AML-193 (cell line): ENCODE data around the gene LDLRAD4.

Source experiments
- DNase-seq, 2 experiments: peaks; one replicate each; lab custom pipeline; 2025; lab: John Stamatoyannopoulos, UW

The LDLRAD4 gene

DNA sequence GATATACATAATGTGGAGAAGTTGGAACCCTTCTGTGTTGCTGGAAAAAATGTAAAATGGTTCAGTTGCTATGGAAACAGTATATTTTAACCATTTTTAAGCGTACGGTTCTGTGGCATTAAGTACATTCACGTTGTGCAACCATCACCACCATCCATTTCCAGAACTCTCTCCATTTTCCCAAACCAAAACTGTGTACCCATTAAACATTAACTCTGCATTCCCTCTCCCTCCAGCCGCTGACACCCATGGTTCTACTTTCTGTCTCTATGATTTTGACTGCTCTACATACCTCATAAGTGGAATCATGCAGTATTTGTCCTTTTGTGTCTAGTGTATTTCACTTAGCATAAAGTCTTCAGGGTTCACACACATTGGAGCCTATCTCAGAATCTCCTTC lies 67.3 kb downstream of the LDLRAD4 start:
- no peak for DNase-seq

GRCh38 chr18:13286456-13287125 lies 68.0 kb downstream of the LDLRAD4 start:
- no peak for DNase-seq

- DNase-seq = no peak
Observed at GRCh38 chr18:13287372-13287771, 68.8 kb downstream of the LDLRAD4 start.

DNA sequence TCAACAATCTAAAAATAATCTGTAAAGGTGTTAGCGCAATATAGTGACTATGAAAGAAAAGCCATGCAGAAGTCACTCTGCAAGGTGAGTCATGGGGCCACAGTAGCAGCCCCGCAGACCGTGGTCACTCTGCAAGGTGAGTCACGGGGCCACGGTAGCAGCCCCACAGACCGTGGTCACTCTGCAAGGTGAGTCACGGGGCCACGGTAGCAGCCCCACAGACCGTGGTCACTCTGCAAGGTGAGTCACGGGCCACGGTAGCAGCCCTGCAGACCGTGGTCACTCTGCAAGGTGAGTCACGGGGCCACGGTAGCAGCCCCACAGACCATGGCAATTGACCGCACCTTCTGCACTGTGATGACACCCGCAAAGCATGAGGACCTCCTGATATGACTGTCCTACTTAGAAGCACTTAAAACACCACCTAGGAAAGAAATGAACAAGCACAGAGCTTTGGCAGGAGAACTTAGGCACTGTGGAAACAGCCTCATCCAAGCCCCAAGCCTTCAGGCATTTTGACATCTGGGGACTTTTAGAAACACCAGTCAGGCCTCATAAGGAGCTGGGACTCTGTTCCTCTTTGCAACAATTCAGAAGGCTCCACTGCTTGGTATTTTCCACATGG lies 70.1 kb downstream of the LDLRAD4 start:
- no peak for DNase-seq

GRCh38 chr18:13289481-13290205 lies 71.1 kb downstream of the LDLRAD4 start:
- DNase-seq = no peak

- DNase-seq = no peak
Observed at GRCh38 chr18:13290856-13291271, 72.3 kb downstream of the LDLRAD4 start.

DNA sequence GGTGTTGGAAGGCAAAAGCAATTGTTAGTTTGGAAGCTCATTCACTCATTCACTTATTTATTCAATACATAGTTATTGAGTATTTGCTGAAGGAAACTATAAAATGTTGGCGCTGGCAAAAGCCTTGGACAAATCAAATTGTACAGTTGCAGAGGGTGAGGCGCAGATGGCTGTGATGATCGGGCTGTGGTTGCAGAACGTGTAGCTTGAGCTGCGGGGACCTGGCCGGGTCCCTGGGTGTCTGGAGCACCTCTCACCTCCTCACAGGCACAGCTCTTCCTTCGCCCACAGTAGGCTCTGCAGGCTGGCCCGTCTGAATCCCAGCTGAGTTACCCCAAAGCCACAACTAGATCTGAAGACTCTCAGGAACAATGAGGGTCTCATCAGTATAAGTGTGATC lies 72.7 kb downstream of the LDLRAD4 start:
- DNase-seq = no peak

DNA sequence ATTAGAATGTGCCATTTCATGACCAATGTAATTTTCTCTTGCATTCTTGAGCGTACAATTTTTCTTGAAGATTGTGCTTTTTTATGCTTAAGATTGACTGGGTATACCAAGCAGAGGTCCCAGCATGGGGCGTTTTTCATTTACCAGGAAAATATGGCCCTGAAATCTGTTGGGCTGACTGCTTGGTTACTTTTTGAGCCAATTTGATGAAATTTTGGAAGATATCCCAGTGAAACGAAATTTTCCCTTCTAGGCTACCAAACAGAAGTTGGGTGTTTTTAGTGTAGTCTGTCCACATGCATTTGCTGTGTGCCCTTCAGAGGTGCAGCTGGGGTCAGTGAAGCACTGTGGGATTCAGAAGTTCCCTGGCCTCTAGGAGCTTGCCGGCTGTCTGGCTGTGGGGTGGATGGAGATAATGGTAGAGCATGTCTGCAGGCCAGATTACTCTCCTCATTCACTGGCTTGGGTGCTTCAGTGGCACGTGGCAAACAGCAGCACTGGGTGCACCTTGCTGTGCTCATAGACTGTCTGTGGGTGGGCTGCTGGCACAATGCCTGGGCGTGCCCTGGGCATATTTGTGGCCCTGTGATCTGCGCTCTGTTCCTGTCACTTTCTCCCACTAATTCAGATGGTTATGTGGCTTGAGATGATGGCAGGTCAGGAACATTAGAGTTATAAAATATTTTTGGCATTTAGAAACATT lies 73.3 kb downstream of the LDLRAD4 start:
- no peak for DNase-seq

DNA sequence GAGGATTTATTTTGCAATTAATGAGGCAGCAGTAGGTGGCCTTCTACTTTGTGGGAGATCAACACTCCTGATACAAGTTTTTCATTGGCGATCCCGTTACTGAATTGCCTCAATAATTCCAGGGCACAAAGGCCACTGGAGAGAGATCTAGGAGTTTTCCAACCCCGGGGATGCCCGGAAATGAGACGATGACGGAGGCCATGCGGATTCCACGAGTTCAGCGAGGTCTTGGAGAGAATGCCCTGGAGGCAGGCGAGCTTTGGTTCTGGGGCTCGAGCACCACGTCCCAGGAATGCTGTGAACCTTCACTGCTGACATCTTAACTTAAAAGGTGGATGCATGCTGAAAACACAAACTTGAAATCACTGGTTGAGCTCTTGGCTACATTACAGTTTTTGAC lies 74.2 kb downstream of the LDLRAD4 start:
- DNase-seq = no peak

- no peak for DNase-seq
Observed at GRCh38 chr18:13294309-13294708, 75.7 kb downstream of the LDLRAD4 start.

DNA sequence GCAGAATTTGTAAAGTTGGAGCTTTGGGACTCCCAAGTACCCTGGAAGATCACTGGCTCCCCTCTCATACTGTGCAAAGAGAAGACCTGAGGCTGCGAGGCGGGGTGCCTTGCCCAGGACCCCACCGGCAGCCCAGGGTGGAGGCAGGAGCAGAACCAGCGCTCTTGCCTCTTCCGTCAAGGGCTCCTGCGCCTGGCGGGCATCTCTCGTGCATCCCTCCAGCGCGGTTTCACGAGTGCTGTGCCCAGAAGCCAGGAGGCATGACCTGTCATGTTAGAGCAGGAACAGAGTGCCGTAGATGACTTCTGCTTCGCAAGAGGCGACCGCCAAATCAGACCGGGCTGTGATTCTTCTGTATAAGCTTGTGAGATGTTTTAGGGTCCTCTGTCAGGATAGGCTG lies 77.3 kb downstream of the LDLRAD4 start:
- no peak for DNase-seq

GRCh38 chr18:13296867-13297574 lies 78.5 kb downstream of the LDLRAD4 start:
- DNase-seq = no peak

DNA sequence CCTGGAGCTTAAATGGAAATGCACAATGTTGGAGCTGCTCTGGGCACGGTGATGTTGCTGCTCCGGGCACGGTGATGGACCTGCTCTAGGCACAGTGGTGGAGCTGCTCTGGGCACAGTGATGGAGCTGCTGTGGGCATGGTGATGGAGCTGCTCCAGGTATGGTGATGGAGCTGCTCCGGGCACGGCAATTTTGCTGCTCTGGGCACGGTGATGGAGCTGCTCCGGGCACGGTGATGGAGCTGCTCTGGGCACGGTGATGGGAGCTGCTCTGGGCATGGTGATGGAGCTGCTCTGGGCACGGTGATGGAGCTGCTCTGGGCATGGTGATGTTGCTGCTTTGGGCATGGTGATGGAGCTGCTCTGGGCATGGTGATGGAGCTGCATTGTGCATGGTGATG lies 79.7 kb downstream of the LDLRAD4 start:
- DNase-seq = no peak

DNA sequence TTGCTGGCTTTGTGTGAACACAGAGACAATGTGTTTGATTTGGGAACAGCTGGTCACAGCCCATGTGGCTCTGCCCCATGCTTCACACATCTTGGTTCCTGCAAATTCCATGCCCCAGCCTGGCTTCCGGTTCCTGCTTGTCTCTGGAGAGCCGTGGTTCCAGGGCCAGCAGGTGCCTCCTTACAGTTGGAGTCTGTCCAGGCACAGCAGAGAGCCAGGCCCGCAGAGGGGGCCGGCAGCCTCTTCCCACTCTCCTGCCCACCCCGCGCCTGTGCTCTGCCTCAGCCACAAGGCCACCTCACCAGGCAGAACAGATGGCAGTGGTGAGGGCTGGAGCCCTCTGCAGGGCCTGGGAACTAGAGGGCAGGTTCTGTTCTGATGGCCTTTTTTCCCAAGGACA lies 81.5 kb downstream of the LDLRAD4 start:
- no peak for DNase-seq

DNA sequence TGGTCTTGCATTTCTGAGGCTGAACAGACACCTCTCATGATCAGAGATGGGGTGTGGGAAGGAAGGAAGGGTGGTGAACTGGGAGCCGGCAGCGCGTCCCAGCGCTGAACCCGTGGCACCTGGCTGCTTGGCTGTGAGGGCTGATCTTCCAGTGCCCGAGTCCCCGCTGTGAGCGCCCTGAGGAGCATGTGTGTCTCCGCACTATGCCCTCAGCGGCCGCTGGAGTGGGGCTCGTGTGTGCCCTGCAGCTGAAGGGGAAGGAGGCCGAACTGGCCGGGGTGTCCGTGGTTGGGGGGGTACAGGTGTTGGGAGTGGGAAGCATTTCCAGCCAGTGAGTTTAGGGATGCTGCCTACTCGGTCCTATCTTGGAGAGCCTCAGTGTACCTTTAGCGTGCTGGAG lies 82.2 kb downstream of the LDLRAD4 start:
- no peak for DNase-seq

DNA sequence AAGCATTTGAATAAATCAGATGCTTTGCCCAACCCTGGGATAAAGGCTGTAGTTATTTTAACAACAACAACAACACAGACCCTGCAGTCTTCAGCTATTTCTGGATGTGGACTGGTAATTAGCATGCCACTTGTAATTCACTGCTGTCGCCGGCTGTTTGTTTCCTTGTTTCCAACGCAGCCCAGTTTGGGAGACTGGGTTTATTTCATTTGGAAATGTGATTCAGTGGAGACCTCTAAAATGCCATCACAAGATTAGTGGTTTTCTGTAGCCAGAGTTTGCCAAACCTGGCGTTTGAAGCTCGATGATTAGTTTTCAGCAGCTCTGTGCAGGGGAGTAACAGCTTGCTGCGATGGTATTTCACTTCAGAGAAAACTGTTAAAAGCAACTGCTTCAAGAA lies 83.5 kb downstream of the LDLRAD4 start:
- DNase-seq = no peak

- DNase-seq = no peak
Observed at GRCh38 chr18:13302457-13303225, 84.1 kb downstream of the LDLRAD4 start.

DNA sequence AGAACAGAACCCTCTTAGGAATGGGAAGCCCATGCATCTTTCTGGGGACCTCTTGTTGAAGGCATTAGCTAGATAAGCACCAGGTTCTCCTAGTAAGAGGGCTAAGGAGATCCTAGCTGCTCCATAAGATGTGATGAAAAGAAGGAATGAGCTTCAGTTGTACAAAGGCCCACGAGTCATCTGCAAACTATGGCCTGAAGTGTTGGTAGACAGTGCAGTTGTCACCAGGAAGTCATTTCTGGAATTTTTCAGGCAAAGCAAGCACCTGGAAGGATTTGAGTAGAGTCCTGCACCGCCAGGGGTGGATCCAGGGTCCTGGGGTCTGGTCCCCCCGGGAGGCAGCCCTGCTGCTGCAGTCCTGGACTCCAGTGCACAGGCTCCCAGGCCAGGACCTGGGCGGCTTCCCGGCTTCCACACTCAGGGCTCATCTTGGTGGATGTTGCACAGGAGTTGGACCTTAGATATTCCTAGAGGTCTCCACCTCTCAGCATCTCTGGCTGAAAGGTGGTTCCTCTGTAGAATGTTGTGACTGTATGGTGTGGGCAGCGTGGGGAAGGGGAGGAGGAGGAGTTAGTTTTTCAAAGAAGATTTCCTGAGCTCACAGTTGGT lies 85.3 kb downstream of the LDLRAD4 start:
- no peak for DNase-seq

GRCh38 chr18:13305301-13305700 lies 86.7 kb downstream of the LDLRAD4 start:
- no peak for DNase-seq

DNA sequence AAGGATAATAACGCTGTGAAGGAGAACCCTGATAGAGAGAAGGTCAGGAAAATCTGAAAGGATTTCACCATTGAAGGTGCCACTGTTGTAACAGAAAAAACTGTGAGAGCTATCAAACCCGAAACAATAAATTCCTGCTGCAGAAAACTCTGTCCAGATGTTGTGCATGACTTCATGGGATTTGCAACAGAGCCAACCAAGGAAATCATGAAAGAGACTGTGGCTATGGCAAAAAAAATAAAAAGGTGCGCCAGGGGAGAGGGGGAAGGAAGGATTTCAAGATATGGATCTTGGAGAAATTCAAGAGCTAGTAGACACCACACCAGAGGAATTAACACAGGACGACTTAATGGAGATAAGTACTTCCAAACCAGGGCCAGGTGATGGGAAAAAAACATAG lies 88.0 kb downstream of the LDLRAD4 start:
- DNase-seq = no peak

DNA sequence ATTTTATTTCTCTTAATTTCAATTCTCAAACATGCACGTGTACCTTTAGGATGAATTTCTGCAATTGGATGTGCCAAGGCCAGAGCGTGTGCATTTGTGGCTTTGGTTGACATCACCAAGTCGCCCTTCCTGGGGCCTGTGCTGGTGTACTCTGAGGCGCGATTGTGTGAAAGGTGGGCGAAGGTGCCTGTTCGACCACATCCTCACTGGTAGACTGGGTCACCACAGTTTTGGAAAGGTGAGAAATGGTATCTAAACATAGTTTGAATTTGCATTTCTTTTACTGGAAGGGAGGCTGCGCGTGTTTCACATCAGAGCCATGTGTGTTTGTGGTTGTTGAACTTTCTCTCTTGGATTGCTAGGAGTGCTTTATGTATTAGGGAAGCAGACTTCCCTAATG lies 89.8 kb downstream of the LDLRAD4 start:
- no peak for DNase-seq
